OCI-LY3 (cell line): ENCODE results near the gene MACROD2.

Experiments used
- H2AFZ ChIP-seq: fragments of 200-600, 300-600 bp; shearing (Covaris generic); 2 replicates; pipeline ENCODE4 v1.6.0; 2014; ENCODE audit warnings: antibody characterized with exemption, low read depth, low read length
- H3K27ac ChIP-seq: fragments of 200-600, 300-600 bp; sonication (generic); 2 replicates; pipeline ENCODE4 v1.5.1; 2014; ENCODE audit warnings: mild to moderate bottlenecking, low read length, moderate library complexity, mixed read lengths
- H3K27me3 ChIP-seq: fragments of 200-600, 300-600 bp; sonication (generic); 2 replicates; pipeline ENCODE4 v1.6.1; 2014; ENCODE audit warnings: low read depth, low read length, mixed read lengths
- H3K36me3 ChIP-seq: fragments of 200-600, 300-600 bp; sonication (generic); replicated peaks from 2 replicates; pipeline ENCODE3; 2014; ENCODE audit warnings: low read depth, low read length, mixed read lengths
- H3K4me1 ChIP-seq: fragments of 300-600, 200-600 bp; sonication (generic); 2 replicates; pipeline ENCODE4 v1.6.1; 2014; ENCODE audit warnings: low read length, mixed read lengths
- H3K4me2 ChIP-seq: fragments of 200-600, 300-600 bp; sonication (generic); 2 replicates; pipeline ENCODE4 v1.6.1; 2014; ENCODE audit warnings: low read length, mixed read lengths
- H3K4me3 ChIP-seq: fragments of 300-600, 200-600 bp; sonication (generic); 2 replicates; pipeline ENCODE4 v1.5.1; 2014; ENCODE audit warnings: antibody characterized with exemption, mild to moderate bottlenecking, low read length, moderate library complexity
- H3K79me2 ChIP-seq: fragments of 300-600, 200-600 bp; shearing (Covaris generic); 2 replicates; pipeline ENCODE4 v1.6.1; 2014; ENCODE audit warnings: mild to moderate bottlenecking, low read length, mixed read lengths
- H3K9ac ChIP-seq: fragments of 300-600, 200-600 bp; shearing (Covaris generic); 2 replicates; pipeline ENCODE4 v1.6.0; 2014; ENCODE audit warnings: mild to moderate bottlenecking, low read length, moderate library complexity
- H3K9me3 ChIP-seq: fragments of 200-600, 300-600 bp; shearing (Covaris generic); 2 replicates; pipeline ENCODE4 v1.6.1; 2014; ENCODE audit warnings: low read length, mixed read lengths; ENCODE audit not compliant: insufficient read depth
- H4K20me1 ChIP-seq: fragments of 200-600, 300-600 bp; sonication (generic); 2 replicates; pipeline ENCODE4 v1.6.1; 2016; ENCODE audit warnings: low read length, mixed read lengths; ENCODE audit not compliant: insufficient read depth
- EZH2phosphoT487 ChIP-seq: fragments of 200-600 bp; shearing (Covaris generic); IDR thresholded peaks from 2 replicates; pipeline ENCODE4 v1.6.1; 2018; ENCODE audit warnings: antibody characterized with exemption, mixed run types, low read depth
- TF ChIP-seq, protein P1 (sequence below): fragments of 200-600, 300-600 bp; sonication (generic); IDR thresholded peaks from 2 replicates; pipeline ENCODE4 v1.5.1; 2014; ENCODE audit warnings: antibody characterized with exemption, low read length, low read depth

MACROD2 gene

DNA sequence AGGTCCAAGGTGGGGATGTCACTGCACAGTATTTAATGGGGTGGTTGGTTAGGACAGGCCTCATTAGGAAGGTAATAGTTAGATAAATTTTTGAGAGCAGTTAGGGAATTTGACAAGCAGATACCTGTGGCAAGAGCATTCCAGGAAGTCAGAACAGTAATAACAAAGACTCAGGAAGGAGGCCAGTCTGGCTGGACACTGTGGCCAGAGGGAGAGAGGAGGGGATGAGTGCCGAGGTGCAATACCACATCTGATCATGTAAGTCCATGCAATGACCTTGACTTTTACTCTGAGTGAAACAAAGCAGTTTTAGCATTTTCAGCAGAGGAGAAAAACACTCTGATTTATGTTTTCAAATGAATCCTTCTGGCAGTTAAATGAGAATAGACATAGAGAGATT, 1332.8 kb downstream of the MACROD2 start:
- Histone ChIP-seq H2AFZ (no peak overlapping the region), H3K4me2 (no peak overlapping the region), H3K79me2 (no peaks in the 10 kb centered on the region), H3K27ac (no peak overlapping the region), H3K9ac (no peak overlapping the region), H3K9me3 (no peaks in the 10 kb centered on the region), H3K4me1 (peaks cover 8% of the 10 kb centered on the region), H3K36me3 (no peaks in the 10 kb centered on the region), H3K27me3 (no peaks in the 10 kb centered on the region), H4K20me1 (no peaks in the 10 kb centered on the region), H3K4me3 (no peak overlapping the region)
- no peak for TF ChIP-seq EZH2phosphoT487
- TF ChIP-seq, protein P1, sequence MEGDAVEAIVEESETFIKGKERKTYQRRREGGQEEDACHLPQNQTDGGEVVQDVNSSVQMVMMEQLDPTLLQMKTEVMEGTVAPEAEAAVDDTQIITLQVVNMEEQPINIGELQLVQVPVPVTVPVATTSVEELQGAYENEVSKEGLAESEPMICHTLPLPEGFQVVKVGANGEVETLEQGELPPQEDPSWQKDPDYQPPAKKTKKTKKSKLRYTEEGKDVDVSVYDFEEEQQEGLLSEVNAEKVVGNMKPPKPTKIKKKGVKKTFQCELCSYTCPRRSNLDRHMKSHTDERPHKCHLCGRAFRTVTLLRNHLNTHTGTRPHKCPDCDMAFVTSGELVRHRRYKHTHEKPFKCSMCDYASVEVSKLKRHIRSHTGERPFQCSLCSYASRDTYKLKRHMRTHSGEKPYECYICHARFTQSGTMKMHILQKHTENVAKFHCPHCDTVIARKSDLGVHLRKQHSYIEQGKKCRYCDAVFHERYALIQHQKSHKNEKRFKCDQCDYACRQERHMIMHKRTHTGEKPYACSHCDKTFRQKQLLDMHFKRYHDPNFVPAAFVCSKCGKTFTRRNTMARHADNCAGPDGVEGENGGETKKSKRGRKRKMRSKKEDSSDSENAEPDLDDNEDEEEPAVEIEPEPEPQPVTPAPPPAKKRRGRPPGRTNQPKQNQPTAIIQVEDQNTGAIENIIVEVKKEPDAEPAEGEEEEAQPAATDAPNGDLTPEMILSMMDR, result no peak

DNA sequence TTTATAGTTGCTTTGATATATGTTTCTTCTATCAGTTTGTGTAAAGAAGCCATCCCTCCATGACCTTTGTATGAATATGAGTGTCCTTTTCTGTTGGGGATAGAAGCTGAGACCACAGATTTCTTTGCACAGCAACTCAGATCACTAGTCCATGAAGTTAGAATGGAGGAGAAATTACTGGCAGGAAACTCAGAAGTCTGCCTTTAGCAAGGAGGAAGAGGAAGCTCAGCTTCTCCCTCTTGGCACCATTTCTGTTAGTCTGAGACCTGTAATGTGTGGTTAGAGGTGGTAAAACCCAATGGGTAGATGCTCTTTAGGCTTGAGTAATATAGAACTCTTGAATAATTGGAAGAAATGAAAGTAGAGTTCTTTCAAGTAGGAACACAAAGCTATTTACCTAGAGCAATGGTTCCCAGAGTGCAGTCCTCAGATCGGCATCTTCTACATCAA, 1337.4 kb downstream of the MACROD2 start:
- H3K4me1 ChIP-seq, result peaks cover 15% of the 10 kb centered on the region

DNA sequence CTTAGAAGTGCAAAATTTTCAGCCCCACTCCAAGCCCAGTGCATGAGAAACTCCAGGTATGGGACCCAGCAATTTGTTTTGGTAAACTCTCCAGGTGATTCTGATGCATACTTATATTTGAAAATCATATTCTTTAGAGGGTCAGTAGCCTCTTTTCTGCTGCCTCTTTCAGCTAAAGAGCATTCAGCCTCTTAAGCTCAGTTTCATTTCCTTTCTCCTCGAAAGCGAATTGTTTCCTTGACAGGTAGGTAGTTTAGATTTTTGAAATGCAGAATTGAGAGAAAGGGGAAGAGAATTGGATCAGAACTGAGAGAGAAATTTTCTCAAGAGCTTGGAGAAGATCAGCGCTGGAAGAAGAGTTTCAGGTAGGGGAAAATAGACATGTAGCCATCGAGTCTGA, 1337.9 kb downstream of the MACROD2 start:
- no peak overlapping the region; the same call in 1 of the 2 replicates for H3K27ac ChIP-seq
- no peaks in the 10 kb centered on the region for H3K36me3 ChIP-seq
- no peaks in the 10 kb centered on the region for H3K79me2 ChIP-seq
- H3K4me3 ChIP-seq, result peak overlapping the region; percentile 48
- H3K4me2 ChIP-seq, result peak overlapping the region; percentile 74
- no peaks in the 10 kb centered on the region for H4K20me1 ChIP-seq
- 0 out of 2 replicates have a peak, but pooled peaks cover 3% of the 10 kb centered on the region for H3K27me3 ChIP-seq
- H3K9ac ChIP-seq, result no peak overlapping the region
- H3K9me3 ChIP-seq, result no peaks in the 10 kb centered on the region
- peaks cover 15% of the 10 kb centered on the region for H3K4me1 ChIP-seq
- no peak overlapping the region for H2AFZ ChIP-seq
- TF ChIP-seq EZH2phosphoT487, result no peak
- TF ChIP-seq, protein P1, result no peak

More for the DNA sequence above, 1337.4 kb downstream of the MACROD2 start:
- H3K79me2 ChIP-seq, result no peaks in the 10 kb centered on the region
- H3K27me3 ChIP-seq, result 0 out of 2 replicates have a peak, but pooled peaks cover 3% of the 10 kb centered on the region
- no peaks in the 10 kb centered on the region for H3K9me3 ChIP-seq
- H3K9ac ChIP-seq, result no peak overlapping the region
- H3K27ac ChIP-seq, result no peak overlapping the region
- no peaks in the 10 kb centered on the region for H3K36me3 ChIP-seq
- no peak overlapping the region; the same call in 1 of the 2 replicates for H2AFZ ChIP-seq
- TF ChIP-seq, protein P1, result no peak
- no peak for TF ChIP-seq EZH2phosphoT487
- peak overlapping the region; percentile 48 for H3K4me3 ChIP-seq
- peak overlapping the region; percentile 74 for H3K4me2 ChIP-seq
- H4K20me1 ChIP-seq, result no peaks in the 10 kb centered on the region

DNA sequence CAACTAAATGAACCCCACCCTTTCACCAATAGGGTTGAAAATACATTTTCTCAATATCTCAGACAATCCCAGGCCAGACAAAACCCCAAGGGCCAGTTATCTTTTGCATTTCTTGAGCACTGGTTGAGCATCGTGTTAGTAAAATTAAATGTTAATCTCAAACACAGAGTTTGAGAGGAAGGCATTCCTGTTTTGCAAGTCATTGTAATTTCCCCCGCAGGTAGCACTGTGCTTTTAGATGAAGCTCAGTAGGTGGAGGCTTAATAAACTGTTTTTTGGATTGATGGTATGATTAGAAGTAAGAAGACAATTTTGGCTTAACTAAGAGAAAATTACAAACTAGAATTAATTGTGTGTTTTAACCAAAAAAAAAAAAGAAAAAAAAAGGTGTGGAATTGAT, 1340.7 kb downstream of the MACROD2 start:
- H3K4me1 ChIP-seq, result peaks cover 15% of the 10 kb centered on the region
- no peak overlapping the region for H3K4me3 ChIP-seq
- no peak overlapping the region for H3K27ac ChIP-seq
- no peak overlapping the region for H3K4me2 ChIP-seq
- no peak overlapping the region for H2AFZ ChIP-seq
- H4K20me1 ChIP-seq, result no peaks in the 10 kb centered on the region
- H3K27me3 ChIP-seq, result 0 out of 2 replicates have a peak, but pooled peaks cover 3% of the 10 kb centered on the region
- no peaks in the 10 kb centered on the region for H3K36me3 ChIP-seq
- H3K79me2 ChIP-seq, result no peaks in the 10 kb centered on the region
- TF ChIP-seq, protein P1, result no peak
- no peak for TF ChIP-seq EZH2phosphoT487
- no peak overlapping the region for H3K9ac ChIP-seq
- no peaks in the 10 kb centered on the region for H3K9me3 ChIP-seq
